ENCODE measurements around the gene JUND. TPM values are rescaled to one million over a fixed set of nuclear protein-coding genes. Genes with fewer than 3 reads are reported as not detected.

JUND gene
- polyA plus RNA-seq, 1 donor (not counting 4 experiments of a cell fraction or from before 2014, with no cell fraction given) = 17.2 TPM

DNA sequence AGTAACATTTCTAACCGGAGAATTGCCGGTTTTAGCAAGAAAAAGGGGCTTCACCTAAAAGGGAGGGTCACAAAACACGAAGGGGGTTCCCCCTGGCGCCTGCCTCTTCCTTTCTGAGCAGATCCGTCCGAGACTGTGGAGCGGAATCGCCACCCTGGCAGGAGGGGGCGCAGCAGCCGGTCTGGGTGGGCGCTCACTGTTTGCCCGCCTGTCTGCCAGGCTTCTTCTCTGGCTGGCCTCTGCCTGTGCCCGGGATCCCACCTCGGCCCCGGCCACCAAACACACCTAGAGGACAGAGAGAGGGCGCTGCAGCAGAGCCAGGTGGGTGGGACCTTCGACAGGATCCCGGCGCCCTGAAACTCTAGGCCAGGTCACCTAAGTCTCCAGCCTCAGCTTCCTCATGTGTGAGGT, 25.9 kb upstream of the JUND start:
- H4K20me1 ChIP-seq (ENCODE audit: control insufficient read depth, extremely low read depth, insufficient read depth, low read length) = no peaks in the 10 kb centered on the region
- no peaks in the 10 kb centered on the region for H3K4me1 ChIP-seq (ENCODE audit: control insufficient read depth, extremely low read depth, insufficient read depth, low read length)
- FAIRE-seq (no peak), DNase-seq (ENCODE audit: low read depth, low spot score) (no peak)
- H3K36me3 ChIP-seq (ENCODE audit: control insufficient read depth in 2 of 2, extremely low read depth in 1 of 2, insufficient read depth in 2 of 2, low read length in 2 of 2) = peaks cover 26 to 32% of the 10 kb centered on the region in 2 experiments
- H3K27ac ChIP-seq (ENCODE audit: control insufficient read depth, insufficient read depth, low read length) = no peak overlapping the region
- no peak overlapping the region for H2AFZ ChIP-seq (ENCODE audit: control insufficient read depth, low read length)
- TF ChIP-seq, protein P1, sequence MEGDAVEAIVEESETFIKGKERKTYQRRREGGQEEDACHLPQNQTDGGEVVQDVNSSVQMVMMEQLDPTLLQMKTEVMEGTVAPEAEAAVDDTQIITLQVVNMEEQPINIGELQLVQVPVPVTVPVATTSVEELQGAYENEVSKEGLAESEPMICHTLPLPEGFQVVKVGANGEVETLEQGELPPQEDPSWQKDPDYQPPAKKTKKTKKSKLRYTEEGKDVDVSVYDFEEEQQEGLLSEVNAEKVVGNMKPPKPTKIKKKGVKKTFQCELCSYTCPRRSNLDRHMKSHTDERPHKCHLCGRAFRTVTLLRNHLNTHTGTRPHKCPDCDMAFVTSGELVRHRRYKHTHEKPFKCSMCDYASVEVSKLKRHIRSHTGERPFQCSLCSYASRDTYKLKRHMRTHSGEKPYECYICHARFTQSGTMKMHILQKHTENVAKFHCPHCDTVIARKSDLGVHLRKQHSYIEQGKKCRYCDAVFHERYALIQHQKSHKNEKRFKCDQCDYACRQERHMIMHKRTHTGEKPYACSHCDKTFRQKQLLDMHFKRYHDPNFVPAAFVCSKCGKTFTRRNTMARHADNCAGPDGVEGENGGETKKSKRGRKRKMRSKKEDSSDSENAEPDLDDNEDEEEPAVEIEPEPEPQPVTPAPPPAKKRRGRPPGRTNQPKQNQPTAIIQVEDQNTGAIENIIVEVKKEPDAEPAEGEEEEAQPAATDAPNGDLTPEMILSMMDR (optimal IDR thresholded peaks at IDR 0.05 in 1 of 3, IDR thresholded peaks at IDR 0.05 in 1 of 3, conservative IDR thresholded peaks at IDR 0.05 in 1 of 3; ENCODE audit: extremely low read depth in 1 of 3, insufficient read depth in 2 of 3, low read length in 3 of 3) = no peak
- TF ChIP-seq EZH2 (IDR thresholded peaks at IDR 0.05; ENCODE audit: low read length) = no peak
- no peaks in the 10 kb centered on the region for H3K9me1 ChIP-seq (ENCODE audit: control insufficient read depth, extremely low read depth, insufficient read depth, low read length)
- H3K4me2 ChIP-seq (ENCODE audit: control insufficient read depth, extremely low read depth, insufficient read depth, low read depth, low read length) = no peak overlapping the region
- dilution Hi-C loops (cut with MboI; ENCODE audit: extremely low pct_ligation_motif_present, low sequenced_read_pairs) = no loop called here
- no peaks in the 10 kb centered on the region for H3K9me3 ChIP-seq (ENCODE audit: control insufficient read depth, low read depth, low read length)
- H3K27me3 ChIP-seq (ENCODE audit: control insufficient read depth, extremely low read depth, insufficient read depth, low read length) = no peaks in the 10 kb centered on the region
- H3K9ac ChIP-seq (ENCODE audit: control insufficient read depth, extremely low read depth, insufficient read depth, low read length) = no peak overlapping the region
- no peaks in the 10 kb centered on the region for H3K79me2 ChIP-seq (ENCODE audit: control insufficient read depth, insufficient read depth, low read length)
- no peak overlapping the region for H3K4me3 ChIP-seq (ENCODE audit: control insufficient read depth in 2 of 3, extremely low read depth in 1 of 3, insufficient read depth in 2 of 3, low read depth in 1 of 3, low read length in 3 of 3)

DNA sequence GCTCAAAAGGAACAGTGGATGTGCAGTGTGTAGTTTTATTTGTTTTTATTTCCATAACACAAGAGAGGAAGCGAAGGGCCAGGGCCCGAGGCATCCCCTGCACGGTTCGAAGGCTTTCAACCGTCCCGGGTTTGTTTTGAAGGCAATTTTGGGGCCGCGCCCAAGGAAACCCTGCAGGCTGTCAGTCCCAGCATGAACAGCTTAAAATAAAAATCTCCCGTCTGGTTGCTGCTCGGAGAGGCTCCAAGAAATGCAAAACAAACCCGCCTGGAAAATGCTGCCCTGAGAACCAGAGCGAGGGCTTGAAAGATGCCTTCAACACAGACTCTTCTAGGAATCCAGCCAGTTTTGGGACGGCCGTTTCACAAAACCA, 25.5 kb upstream of the JUND start:
- H3K9ac ChIP-seq (ENCODE audit: control insufficient read depth, extremely low read depth, insufficient read depth, low read length) = no peak overlapping the region
- H3K9me1 ChIP-seq (ENCODE audit: control insufficient read depth, extremely low read depth, insufficient read depth, low read length) = no peaks in the 10 kb centered on the region
- H3K36me3 ChIP-seq (ENCODE audit: control insufficient read depth in 2 of 2, extremely low read depth in 1 of 2, insufficient read depth in 2 of 2, low read length in 2 of 2) = peaks cover 23 to 27% of the 10 kb centered on the region in 2 experiments
- no peaks in the 10 kb centered on the region for H3K27me3 ChIP-seq (ENCODE audit: control insufficient read depth, extremely low read depth, insufficient read depth, low read length)
- DNase-seq (ENCODE audit: low read depth, low spot score) = no peak
- no peaks in the 10 kb centered on the region for H3K79me2 ChIP-seq (ENCODE audit: control insufficient read depth, insufficient read depth, low read length)
- no peaks in the 10 kb centered on the region for H4K20me1 ChIP-seq (ENCODE audit: control insufficient read depth, extremely low read depth, insufficient read depth, low read length)
- dilution Hi-C loops (cut with MboI; ENCODE audit: extremely low pct_ligation_motif_present, low sequenced_read_pairs) = no loop called here
- no peak overlapping the region for H3K27ac ChIP-seq (ENCODE audit: control insufficient read depth, insufficient read depth, low read length)
- TF ChIP-seq EZH2 (IDR thresholded peaks at IDR 0.05; ENCODE audit: low read length) = no peak
- TF ChIP-seq, protein P1 (optimal IDR thresholded peaks at IDR 0.05 in 1 of 3, IDR thresholded peaks at IDR 0.05 in 1 of 3, conservative IDR thresholded peaks at IDR 0.05 in 1 of 3; ENCODE audit: extremely low read depth in 1 of 3, insufficient read depth in 2 of 3, low read length in 3 of 3) = no peak
- no peak overlapping the region for H2AFZ ChIP-seq (ENCODE audit: control insufficient read depth, low read length)
- no peak overlapping the region for H3K4me2 ChIP-seq (ENCODE audit: control insufficient read depth, extremely low read depth, insufficient read depth, low read depth, low read length)
- no peak overlapping the region for H3K4me3 ChIP-seq (ENCODE audit: control insufficient read depth in 2 of 3, extremely low read depth in 1 of 3, insufficient read depth in 2 of 3, low read depth in 1 of 3, low read length in 3 of 3)
- H3K4me1 ChIP-seq (ENCODE audit: control insufficient read depth, extremely low read depth, insufficient read depth, low read length) = no peaks in the 10 kb centered on the region
- no peak for FAIRE-seq
- H3K9me3 ChIP-seq (ENCODE audit: control insufficient read depth, low read depth, low read length) = no peaks in the 10 kb centered on the region
